Left colon (tissue), 2 donors: ENCODE results near the gene SNX25. TPM values are rescaled to one million over a fixed set of nuclear protein-coding genes. Genes with fewer than 3 reads are reported as not detected.
"Not testable (repeated sequence)": the region's sequence is repeated elsewhere in the genome, so short reads cannot be mapped to it uniquely, and the experiment has no call there.

Source experiments
- ATAC-seq: fragments of 200-7000 bp; cut with Tn5 transposase; one replicate; pipeline ENCODE4 v1.9.1; 2020; ENCODE audit warnings: mild to moderate bottlenecking, moderate library complexity
- DNase-seq, 2 donors: peaks; one replicate each; pipeline ENCODE4 v3.0.0-alpha.2; 2020
- intact Hi-C, 2 donors: fragments of 100-400 bp; cut with DNase I in 1 of 2; cut with micrococcal nuclease in 1 of 2; formaldehyde crosslinking; loops; one replicate each; pipeline versions ENCODE4 v1.11.2 to v1.14.0; 2022; cut with DNase I, micrococcal nuclease
- total RNA-seq, 2 donors: library from RNA; stranded (reverse); fragmentation: NEBNext Ultra II Directional; extraction: Animal tissue kit (Norgen Biotek cat#: 25700); gene quantifications; one replicate each; pipeline ENCODE4 v1.2.1, GENCODE V29; 2021
- donor health status: DM: no; HTN: no; CAD: no.
- donor health status: DM: yes; HTN: yes; CAD: no.

Gene SNX25
- total RNA-seq, 2 donors from 2014 or later = 10.6 to 24.2 TPM

DNA sequence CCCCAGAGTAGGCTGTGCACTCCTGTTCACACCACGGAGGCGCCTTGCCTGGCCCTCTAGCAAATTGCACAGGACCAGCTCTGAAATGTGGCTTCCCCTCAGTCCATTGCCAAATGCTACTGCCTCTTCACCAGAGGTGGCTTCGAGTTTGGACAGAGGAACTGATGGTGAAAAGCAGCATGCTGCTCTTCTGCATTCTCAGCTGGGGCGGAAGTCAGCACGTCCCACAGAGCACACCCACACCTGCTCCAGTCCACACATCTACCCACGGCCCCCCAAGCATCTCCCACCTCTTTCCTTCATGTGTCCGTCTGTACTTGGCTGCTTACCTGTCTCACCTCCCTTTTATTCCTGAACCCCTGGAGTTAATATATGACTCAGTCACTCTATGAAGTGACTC is 142.8 kb downstream of the SNX25 start:
- ATAC-seq = no peak
- DNase-seq = no peak
- intact Hi-C loops = no loop called here

- intact Hi-C loops = no loop called here
- ATAC-seq (no peak), DNase-seq (no peak)
Measured at GRCh38 chr4:185352741-185353140, 143.3 kb downstream of the SNX25 start.

- DNase-seq = no peak
- intact Hi-C loops = no loop called here
- no peak for ATAC-seq
Measured at GRCh38 chr4:185357211-185357610, 147.8 kb downstream of the SNX25 start.

- intact Hi-C loops = no loop called here
- ATAC-seq = no peak
- DNase-seq = no peak
Measured at GRCh38 chr4:185357733-185358440, 148.5 kb downstream of the SNX25 start.

DNA sequence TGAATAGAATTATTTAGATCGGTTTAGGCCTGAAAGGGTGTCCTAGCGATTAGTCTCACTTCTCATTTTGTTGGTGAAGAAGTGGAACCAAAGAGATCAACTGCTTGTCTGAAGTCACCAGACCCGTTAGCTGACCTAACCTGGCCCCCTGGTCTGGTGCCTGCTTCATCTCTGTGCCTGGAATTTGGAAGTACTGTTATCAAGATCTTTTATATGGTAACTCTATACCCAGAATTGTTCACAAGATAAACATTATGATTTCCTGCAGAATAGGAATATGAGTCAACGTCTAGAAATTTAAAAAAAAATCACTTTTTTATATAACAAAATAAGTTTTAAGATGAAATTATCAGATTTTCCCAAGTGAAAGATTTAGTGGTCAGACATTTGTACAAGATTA is 149.1 kb downstream of the SNX25 start:
- no peak for DNase-seq

DNA sequence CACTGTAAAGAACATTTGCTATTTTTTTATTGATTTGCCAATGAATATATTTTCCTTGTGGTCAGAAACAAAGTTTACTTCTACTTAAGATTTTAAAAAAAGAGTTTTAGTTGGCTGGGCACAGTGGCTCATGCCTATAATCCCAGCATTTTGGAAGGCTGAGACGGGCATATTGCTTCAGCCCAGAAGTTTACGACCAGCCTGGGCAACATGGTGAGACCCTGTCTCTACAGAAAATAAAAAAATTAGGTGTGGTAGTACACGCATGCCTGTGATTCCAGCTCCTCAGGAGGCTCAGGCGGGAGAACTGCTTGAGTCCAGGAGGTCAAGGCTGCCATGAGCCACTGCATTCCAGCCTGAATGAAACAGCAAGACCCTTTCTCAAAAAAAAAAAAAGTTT is 149.6 kb downstream of the SNX25 start:
- ATAC-seq (no peak), DNase-seq (no peak)
- intact Hi-C loops = no loop called here

More for the DNA sequence above, 149.1 kb downstream of the SNX25 start:
- ATAC-seq = no peak
- intact Hi-C loops = no loop called here

GRCh38 chr4:185359767-185360446 is 150.5 kb downstream of the SNX25 start:
- intact Hi-C loops = no loop called here
- ATAC-seq (no peak), DNase-seq (no peak)

GRCh38 chr4:185361872-185362271 is 152.5 kb downstream of the SNX25 start:
- no peak for ATAC-seq
- DNase-seq = no peak
- intact Hi-C loops = no loop called here

DNA sequence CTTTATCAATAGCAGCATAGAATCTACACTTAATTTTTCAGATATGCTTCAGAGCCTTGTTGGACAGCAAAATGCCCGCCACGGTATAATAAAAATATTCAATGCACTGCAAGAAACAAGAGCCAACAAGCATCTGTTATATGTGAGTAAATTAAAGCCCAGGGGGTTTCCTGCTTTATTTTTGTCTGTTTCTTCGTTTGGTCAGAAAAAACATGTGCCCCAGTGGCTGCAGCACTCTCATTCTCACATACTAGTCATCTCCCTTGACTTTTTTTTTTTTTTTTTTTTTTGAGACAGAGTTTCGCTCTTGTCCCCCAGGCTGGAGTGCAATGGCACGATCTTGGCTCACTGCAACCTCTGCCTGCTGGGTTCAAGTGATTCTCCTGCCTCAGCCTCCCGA is 153.2 kb downstream of the SNX25 start:
- intact Hi-C loops, ATAC-seq, DNase-seq: not testable (repeated sequence)

DNA sequence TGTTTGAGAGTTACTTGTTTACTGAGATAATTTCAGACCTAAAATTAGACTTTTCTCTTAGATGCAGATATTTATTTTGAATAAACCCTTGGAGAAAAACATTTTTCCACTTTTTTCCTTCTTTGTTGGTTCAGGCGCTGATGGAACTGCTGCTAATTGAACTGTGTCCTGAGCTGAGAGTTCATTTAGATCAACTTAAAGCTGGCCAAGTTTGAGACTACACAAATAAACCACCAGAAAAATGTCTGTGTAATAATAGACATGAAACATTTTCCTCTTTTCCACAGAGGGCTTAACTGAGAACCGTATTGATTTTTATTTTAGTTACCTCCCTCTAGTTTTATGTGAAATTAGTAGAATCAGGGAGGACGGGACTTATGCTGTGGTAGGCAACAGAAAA is 153.9 kb downstream of the SNX25 start:
- DNase-seq = no peak
- no peak for ATAC-seq
- intact Hi-C loops = no loop called here

- ATAC-seq = no peak
- intact Hi-C loops = no loop called here
- no peak for DNase-seq
Measured at GRCh38 chr4:185364886-185365285, 155.5 kb downstream of the SNX25 start.

GRCh38 chr4:185369731-185370130 is 160.3 kb downstream of the SNX25 start:
- intact Hi-C loops = no loop called here
- no peak for DNase-seq
- ATAC-seq = no peak

GRCh38 chr4:185370268-185370949 is 161.0 kb downstream of the SNX25 start:
- ATAC-seq = no peak
- DNase-seq = no peak
- intact Hi-C loops = no loop called here

- intact Hi-C loops = no loop called here
- ATAC-seq = no peak
Measured at GRCh38 chr4:185371702-185372101, 162.3 kb downstream of the SNX25 start.

GRCh38 chr4:185374027-185374426 is 164.6 kb downstream of the SNX25 start:
- no peak for ATAC-seq
- no peak for DNase-seq
- intact Hi-C loops = no loop called here

More at GRCh38 chr4:185371702-185372101, 162.3 kb downstream of the SNX25 start:
- DNase-seq = no peak

DNA sequence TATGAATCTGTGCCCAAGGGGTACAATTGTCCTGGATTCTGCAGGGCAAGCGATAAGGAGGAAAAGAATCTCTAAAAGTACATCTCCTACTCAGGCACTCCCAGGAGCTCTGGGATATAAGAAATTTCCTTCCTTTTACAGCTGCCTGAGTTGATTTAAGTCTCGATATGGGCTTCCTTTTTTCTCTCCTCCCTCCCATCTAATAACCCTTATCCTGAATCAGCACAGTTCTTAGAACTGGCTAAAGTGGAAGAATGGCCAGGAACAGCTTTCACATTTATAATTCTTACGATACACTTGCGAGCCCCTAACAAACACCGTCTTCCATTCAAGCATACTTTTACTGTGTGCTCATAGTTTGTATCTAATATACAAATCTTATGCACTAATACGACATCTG is 165.2 kb downstream of the SNX25 start:
- intact Hi-C loops = no loop called here
- ATAC-seq (no peak), DNase-seq (no peak)

- no peak for ATAC-seq
- DNase-seq = no peak
- intact Hi-C loops = no loop called here
Measured at GRCh38 chr4:185378264-185378663, 168.9 kb downstream of the SNX25 start.

DNA sequence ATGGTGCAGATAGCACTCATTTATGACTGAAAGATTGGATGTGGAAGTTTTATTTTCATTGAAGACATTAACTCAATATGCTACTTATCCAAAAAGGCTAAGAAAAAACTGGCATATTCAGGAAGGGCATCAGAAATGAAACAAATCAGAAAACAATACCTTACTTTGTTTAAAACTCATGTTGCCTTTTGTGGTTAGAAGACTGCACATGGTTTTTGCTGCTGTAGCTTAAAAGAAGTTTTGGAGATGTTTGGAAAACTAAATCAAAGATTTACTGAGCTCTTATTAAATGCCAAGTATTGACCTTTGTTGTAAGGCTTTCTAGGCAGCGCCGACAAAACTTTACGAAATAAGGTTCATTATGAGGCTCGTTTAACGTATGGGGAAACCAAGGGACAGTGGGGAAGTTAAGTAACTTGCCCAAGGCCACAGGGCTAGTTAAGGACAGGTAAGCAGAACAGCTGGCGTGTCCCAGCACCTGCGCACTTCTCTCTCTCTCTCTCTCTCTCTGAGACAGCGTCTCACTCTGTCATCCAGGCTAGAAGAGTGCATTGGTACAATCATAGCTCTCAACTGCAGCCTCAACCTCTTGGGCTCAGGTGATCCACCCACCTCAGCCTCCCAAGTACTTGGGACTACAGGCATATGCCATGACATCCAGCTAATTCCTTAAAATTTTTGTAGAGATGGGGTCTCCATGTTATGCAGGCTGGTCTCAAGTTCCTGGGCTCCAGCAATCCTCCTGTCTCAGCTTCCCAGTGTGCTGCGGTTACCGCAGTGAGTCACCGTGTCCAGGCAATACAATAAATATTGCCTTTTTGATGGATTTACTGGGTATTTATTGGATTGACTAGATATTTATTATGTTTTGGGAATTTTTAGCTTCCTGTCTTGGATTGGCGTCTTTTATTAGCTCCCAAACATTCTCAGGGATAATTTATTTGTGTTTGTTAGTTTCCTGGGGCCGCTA is 170.2 kb downstream of the SNX25 start:
- intact Hi-C loops = loop anchor here in 1 of 2 donors (5.0 kb wide), 1 partner anchor 152 kb away; no protein-coding TSS in a partner anchor
- no peak for ATAC-seq
- no peak for DNase-seq

DNA sequence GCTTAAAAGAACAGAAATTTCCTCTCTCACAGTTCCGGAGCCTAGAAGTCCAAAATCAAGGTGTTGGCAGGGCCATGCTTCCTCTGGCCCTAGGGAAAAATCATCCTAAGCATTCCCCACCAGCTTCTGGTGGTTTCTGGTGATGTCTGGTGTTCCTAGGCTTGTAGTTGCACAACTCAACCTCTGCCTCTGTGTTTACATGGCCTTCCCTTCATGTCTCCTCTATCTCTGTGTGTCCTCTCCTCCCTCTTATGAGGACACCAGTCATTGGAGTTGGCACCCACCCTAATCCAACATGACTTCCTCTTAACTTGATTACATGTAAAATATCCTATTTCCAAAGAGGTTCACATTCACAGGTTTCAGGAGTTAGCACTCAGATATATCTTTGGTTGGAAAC is 170.9 kb downstream of the SNX25 start:
- no peak for ATAC-seq
- no peak for DNase-seq

More for the DNA sequence above, 170.9 kb downstream of the SNX25 start:
- intact Hi-C loops = loop anchor here in 1 of 2 donors (5.0 kb wide), 1 partner anchor 153 kb away; no protein-coding TSS in a partner anchor
